Measurements from ENCODE around the gene LYVE1.
A peak's percentile ranks its signal among the peaks of the same experiment; 100 is the strongest.

The LYVE1 gene

GRCh38 chr11:10561043-10561818 is 7.2 kb downstream of the LYVE1 start:
- no peak for DNase-seq (ENCODE audit: low read depth, low spot score)

DNA sequence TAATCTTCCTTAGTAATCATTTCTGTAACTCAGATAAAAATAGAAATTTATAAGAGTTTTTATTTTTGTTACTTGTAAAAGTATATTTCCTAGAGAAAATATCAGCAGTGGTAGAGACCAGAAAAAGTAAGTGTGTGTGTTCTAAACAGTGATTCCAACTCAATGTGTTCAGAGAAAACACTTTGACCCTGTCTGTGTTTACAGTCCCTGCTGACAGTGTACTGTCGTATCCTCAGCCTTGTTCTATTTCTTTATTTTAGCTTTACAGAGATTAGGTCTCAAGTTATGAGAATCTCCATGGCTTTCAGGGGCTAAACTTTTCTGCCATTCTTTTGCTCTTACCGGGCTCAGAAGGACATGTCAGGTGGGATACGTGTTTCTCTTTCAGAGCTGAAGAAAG is 10.2 kb downstream of the LYVE1 start:
- DNase-seq (ENCODE audit: low read depth, low spot score): no peak

GRCh38 chr11:10556590-10556989 is 11.9 kb downstream of the LYVE1 start:
- no peak for DNase-seq (ENCODE audit: low read depth, low spot score)

GRCh38 chr11:10551845-10552352 is 16.6 kb downstream of the LYVE1 start:
- DNase-seq (ENCODE audit: low read depth, low spot score): no peak

DNA sequence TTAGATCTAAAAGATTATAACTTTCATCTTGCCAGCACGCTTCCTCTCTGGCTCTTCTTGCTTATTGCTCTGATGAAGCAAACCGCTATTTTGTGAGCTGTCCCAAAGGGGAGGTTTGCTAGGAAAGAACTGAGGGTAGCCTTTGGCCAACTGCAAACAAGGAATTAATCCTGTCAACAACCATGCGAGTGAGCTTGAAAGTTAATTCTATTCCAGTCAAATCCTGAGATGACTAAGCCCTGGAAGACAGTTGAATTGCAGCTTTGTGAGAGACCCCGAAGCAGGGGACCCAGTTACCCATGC is 17.2 kb downstream of the LYVE1 start:
- DNase-seq (ENCODE audit: low read depth, low spot score): no peak

GRCh38 chr11:10550503-10551289 is 17.8 kb downstream of the LYVE1 start:
- no peak for DNase-seq (ENCODE audit: low read depth, low spot score)

- no peak for DNase-seq (ENCODE audit: low read depth, low spot score)
Observed at GRCh38 chr11:10544491-10545465, 23.7 kb downstream of the LYVE1 start.

GRCh38 chr11:10543782-10544181 is 24.7 kb downstream of the LYVE1 start:
- DNase-seq (ENCODE audit: low read depth, low spot score): no peak

DNA sequence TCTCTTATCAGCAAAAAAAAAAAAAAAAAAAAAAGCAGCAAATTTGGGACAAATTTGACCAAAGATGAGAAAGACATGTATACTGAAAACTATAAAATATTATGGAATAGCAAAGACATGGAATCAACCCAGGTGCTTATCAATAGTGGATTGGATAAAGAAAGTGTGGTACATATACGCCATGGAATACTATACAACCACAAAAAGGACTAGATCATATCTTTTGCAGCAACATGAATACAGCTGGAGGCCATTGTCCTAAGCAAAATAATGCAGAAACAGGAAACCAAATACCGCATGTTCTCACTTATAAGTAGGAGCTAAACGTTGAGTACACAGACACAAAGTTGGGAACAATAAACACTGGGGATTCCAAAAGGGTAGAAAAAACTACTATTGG is 25.7 kb downstream of the LYVE1 start:
- no peak for DNase-seq (ENCODE audit: low read depth, low spot score)

DNA sequence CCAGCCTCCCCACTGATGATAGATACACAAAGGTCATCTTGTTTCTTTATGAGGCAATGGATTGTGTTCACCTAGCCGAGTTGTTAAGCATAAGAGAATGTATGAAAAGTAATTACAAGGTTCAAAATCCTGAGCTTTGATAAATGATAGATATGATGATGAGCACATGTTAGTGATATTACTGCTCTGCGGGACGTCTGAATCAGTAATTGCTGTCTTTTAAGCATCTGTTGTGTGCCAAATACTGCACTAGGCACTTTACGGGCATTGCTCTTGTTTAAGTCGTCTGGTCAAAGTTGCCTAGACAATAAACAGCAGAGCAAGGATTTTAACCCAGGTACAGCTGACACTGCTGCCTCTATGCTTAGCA is 26.9 kb downstream of the LYVE1 start:
- no peak for DNase-seq (ENCODE audit: low read depth, low spot score)

GRCh38 chr11:10540915-10541560 is 27.4 kb downstream of the LYVE1 start, which contains the start of gene RNF141:
RNF141 (minus strand) TSS chr11:10541187; CDS start chr11:10534158, 7,029 bp downstream.
- peak; percentile 99 for DNase-seq (ENCODE audit: low read depth, low spot score)

GRCh38 chr11:10540546-10540914 is 27.9 kb downstream of the LYVE1 start:
- no peak for DNase-seq (ENCODE audit: low read depth, low spot score)

- DNase-seq (ENCODE audit: low read depth, low spot score): no peak
Observed at GRCh38 chr11:10539339-10539738, 29.1 kb downstream of the LYVE1 start.

DNA sequence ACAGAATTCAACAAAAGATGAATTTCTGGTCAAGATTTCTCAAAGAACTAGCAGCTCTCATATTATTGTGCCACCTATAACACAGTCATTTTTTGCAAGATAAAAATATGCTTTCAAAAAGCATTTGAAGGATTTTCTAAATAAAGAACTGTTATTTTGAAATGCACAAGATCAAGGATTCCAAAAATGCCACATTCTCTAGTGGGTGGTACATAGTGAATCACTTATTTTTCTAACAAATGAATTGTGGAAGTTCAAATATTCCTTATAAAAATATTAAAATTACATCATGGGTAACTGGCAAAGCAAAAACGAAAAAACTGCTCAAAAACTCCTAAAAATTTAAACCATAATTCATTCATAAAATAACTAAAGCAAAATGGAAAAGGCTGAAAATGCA is 29.5 kb downstream of the LYVE1 start:
- DNase-seq (ENCODE audit: low read depth, low spot score): no peak

GRCh38 chr11:10537600-10537999 is 30.9 kb downstream of the LYVE1 start:
- DNase-seq (ENCODE audit: low read depth, low spot score): no peak

DNA sequence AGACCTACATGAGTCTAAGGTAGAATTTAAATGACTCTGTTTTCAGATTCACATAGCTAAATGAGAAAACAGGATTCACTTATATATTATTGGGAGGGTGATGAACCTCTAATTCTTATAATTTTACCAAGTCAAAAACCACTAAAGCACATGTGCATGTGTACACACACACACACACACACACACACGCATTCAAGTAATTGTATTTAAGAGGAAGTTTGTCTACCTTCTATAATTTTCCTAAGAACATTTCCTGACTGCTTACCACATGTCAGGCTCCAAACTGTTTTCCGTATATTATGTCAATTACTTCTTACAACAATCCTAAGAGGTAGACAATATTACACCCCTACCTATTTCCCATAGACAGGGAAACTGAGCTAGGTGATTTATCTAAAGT is 34.1 kb downstream of the LYVE1 start:
- DNase-seq (ENCODE audit: low read depth, low spot score): no peak

DNA sequence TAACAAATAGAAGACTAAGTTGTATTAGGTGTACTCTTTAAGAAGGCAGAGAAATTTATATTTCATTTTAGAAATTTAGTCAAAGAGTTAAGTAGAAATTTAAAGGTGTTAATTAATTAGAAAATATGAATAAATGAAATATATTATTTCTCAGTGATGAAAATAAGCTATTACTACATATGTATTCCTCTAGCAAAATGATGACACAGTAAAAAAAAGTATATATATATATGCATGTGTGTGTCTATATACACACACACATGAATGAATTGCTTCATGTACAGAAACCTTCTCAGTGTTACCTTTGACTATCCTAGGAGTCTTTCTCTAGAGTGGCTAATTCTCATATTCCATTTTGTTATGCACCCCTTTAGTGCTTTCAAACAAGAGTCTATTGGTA is 35.1 kb downstream of the LYVE1 start:
- DNase-seq (ENCODE audit: low read depth, low spot score): no peak

- DNase-seq (ENCODE audit: low read depth, low spot score): no peak
Observed at GRCh38 chr11:10532526-10532925, 35.9 kb downstream of the LYVE1 start.

GRCh38 chr11:10529279-10529678 is 39.2 kb downstream of the LYVE1 start:
- no peak for DNase-seq (ENCODE audit: low read depth, low spot score)

- no peak for DNase-seq (ENCODE audit: low read depth, low spot score)
Observed at GRCh38 chr11:10528121-10528520, 40.3 kb downstream of the LYVE1 start.

All from ELF-1 (cell line).